K562 (cell line): ENCODE results near the gene TMC8. TPM values are rescaled to one million over a fixed set of nuclear protein-coding genes. Genes with fewer than 3 reads are reported as not detected.

Experiments
- polyA plus RNA-seq, 8 experiments: library from polyadenylated mRNA; depleted of rRNA in 4 of 8; stranded (reverse) in 5 of 8; unstranded in 3 of 8; fragments of >200 nt; fragmentation: Nextera tagmentation in 2 of 8; fragmentation: Illumina TruSeq in 1 of 8; extraction: Ambion mirVana in 2 of 8; extraction: Trizol in 1 of 8; gene quantifications; 2 replicates each; pipeline versions ENCODE4 v1.2.1 to v1.2.3, GENCODE V29; 2011 to 2014; ENCODE audit warnings: inconsistent platforms in 1 of 8, missing spikeins in 1 of 8
- total RNA-seq, 7 experiments: library from RNA; depleted of rRNA in 6 of 7; stranded (reverse); fragments of >200 nt in 6 of 7; fragmentation: Illumina TruSeq in 2 of 7; extraction: Trizol in 2 of 7; gene quantifications; 2 replicates each; pipeline versions ENCODE4 v1.2.1 to v1.2.3, GENCODE V29; 2011 to 2021; ENCODE audit warnings: low replicate concordance in 1 of 7

TMC8 gene
- total and polyA plus RNA-seq, 9 of the 15 experiments (the other 6 are each of a cell fraction or from before 2014, with no cell fraction given): 0.13 to 10.9 (median 2.8) TPM

Other genes with a start within 250 kb of the TMC8 start
Only the 7 nearest of the 10 such genes appear.
- gene TMC6, start 2.0 kb upstream of the TMC8 start, total RNA-seq (2014; rRNA removed): 183 and 200 TPM in 2 replicates
- gene TMC6, start 2.0 kb upstream of the TMC8 start, total RNA-seq (2014; rRNA removed; fragmentation: Illumina TruSeq; extraction: Trizol): 30.2 and 33.0 TPM in 2 replicates
- 64.8 and 66.9 TPM in 2 replicates for gene TMC6, start 2.0 kb upstream of the TMC8 start, total RNA-seq (2015; rRNA removed; fragmentation: Illumina TruSeq; extraction: Trizol)
- gene TMC6, start 2.0 kb upstream of the TMC8 start, total RNA-seq (2021): 304 and 351 TPM in 2 replicates
- 66.9 and 116 TPM in 2 replicates for gene TMC6, start 2.0 kb upstream of the TMC8 start, polyA plus RNA-seq (2011; rRNA removed)
- gene TMC6, start 2.0 kb upstream of the TMC8 start, polyA plus RNA-seq (2014; fragmentation: Illumina TruSeq; extraction: Trizol): 36.6 and 87.5 TPM in 2 replicates
- 1 to 10 TPM; 4.1 to 8.2 TPM for gene TMC6, start 2.0 kb upstream of the TMC8 start, polyA plus RNA-seq (2014; fragmentation: Nextera tagmentation; extraction: Ambion mirVana)
- 201 and 246 TPM in 2 replicates for gene TMC6, start 2.0 kb upstream of the TMC8 start, polyA plus RNA-seq (2014; rRNA removed)
- gene C17orf99, start 15.6 kb downstream of the TMC8 start, total RNA-seq (2014; rRNA removed): 16.8 and 17.3 TPM in 2 replicates
- 7.1 and 7.5 TPM in 2 replicates for gene C17orf99, start 15.6 kb downstream of the TMC8 start, total RNA-seq (2014; rRNA removed; fragmentation: Illumina TruSeq; extraction: Trizol)
- 4.0 and 5.8 TPM in 2 replicates for gene C17orf99, start 15.6 kb downstream of the TMC8 start, total RNA-seq (2015; rRNA removed; fragmentation: Illumina TruSeq; extraction: Trizol)
- 16.4 and 18.9 TPM in 2 replicates for gene C17orf99, start 15.6 kb downstream of the TMC8 start, total RNA-seq (2021)
- gene C17orf99, start 15.6 kb downstream of the TMC8 start, polyA plus RNA-seq (2011; rRNA removed): 15.9 and 16.2 TPM in 2 replicates
- gene C17orf99, start 15.6 kb downstream of the TMC8 start, polyA plus RNA-seq (2014; fragmentation: Illumina TruSeq; extraction: Trizol): 14.3 and 20.0 TPM in 2 replicates
- 1 to 10 TPM; 4.1 to 7.7 TPM for gene C17orf99, start 15.6 kb downstream of the TMC8 start, polyA plus RNA-seq (2014; fragmentation: Nextera tagmentation; extraction: Ambion mirVana)
- 16.4 and 19.9 TPM in 2 replicates for gene C17orf99, start 15.6 kb downstream of the TMC8 start, polyA plus RNA-seq (2014; rRNA removed)
- gene SYNGR2, start 37.8 kb downstream of the TMC8 start, total RNA-seq (2014; rRNA removed): 87.8 and 120 TPM in 2 replicates
- gene SYNGR2, start 37.8 kb downstream of the TMC8 start, total RNA-seq (2014; rRNA removed; fragmentation: Illumina TruSeq; extraction: Trizol): 29.7 and 44.9 TPM in 2 replicates
- gene SYNGR2, start 37.8 kb downstream of the TMC8 start, total RNA-seq (2015; rRNA removed; fragmentation: Illumina TruSeq; extraction: Trizol): 68.0 and 68.2 TPM in 2 replicates
- 173 and 185 TPM in 2 replicates for gene SYNGR2, start 37.8 kb downstream of the TMC8 start, total RNA-seq (2021)
- 159 and 208 TPM in 2 replicates for gene SYNGR2, start 37.8 kb downstream of the TMC8 start, polyA plus RNA-seq (2011; rRNA removed)
- gene SYNGR2, start 37.8 kb downstream of the TMC8 start, polyA plus RNA-seq (2014; fragmentation: Illumina TruSeq; extraction: Trizol): 167 and 172 TPM in 2 replicates
- 1 to 10 TPM; 1.4 to 7.6 TPM for gene SYNGR2, start 37.8 kb downstream of the TMC8 start, polyA plus RNA-seq (2014; fragmentation: Nextera tagmentation; extraction: Ambion mirVana)
- gene SYNGR2, start 37.8 kb downstream of the TMC8 start, polyA plus RNA-seq (2014; rRNA removed): 140 and 156 TPM in 2 replicates
- 195 and 231 TPM in 2 replicates for gene TK1, start 56.3 kb downstream of the TMC8 start, total RNA-seq (2014; rRNA removed)
- gene TK1, start 56.3 kb downstream of the TMC8 start, total RNA-seq (2014; rRNA removed; fragmentation: Illumina TruSeq; extraction: Trizol): 45.0 and 59.5 TPM in 2 replicates
- gene TK1, start 56.3 kb downstream of the TMC8 start, total RNA-seq (2015; rRNA removed; fragmentation: Illumina TruSeq; extraction: Trizol): 97.7 and 98.0 TPM in 2 replicates
- 198 TPM in 2 replicates for gene TK1, start 56.3 kb downstream of the TMC8 start, total RNA-seq (2021)
- 123 and 130 TPM in 2 replicates for gene TK1, start 56.3 kb downstream of the TMC8 start, polyA plus RNA-seq (2011; rRNA removed)
- 103 and 216 TPM in 2 replicates for gene TK1, start 56.3 kb downstream of the TMC8 start, polyA plus RNA-seq (2014; fragmentation: Illumina TruSeq; extraction: Trizol)
- 10 to 100 TPM in 1 of 2 experiments, 1 to 10 TPM in 1; 8.4 to 29.9 TPM for gene TK1, start 56.3 kb downstream of the TMC8 start, polyA plus RNA-seq (2014; fragmentation: Nextera tagmentation; extraction: Ambion mirVana)
- gene TK1, start 56.3 kb downstream of the TMC8 start, polyA plus RNA-seq (2014; rRNA removed): 192 and 280 TPM in 2 replicates
- 68.1 and 101 TPM in 2 replicates for gene AFMID, start 56.6 kb downstream of the TMC8 start, total RNA-seq (2014; rRNA removed)
- gene AFMID, start 56.6 kb downstream of the TMC8 start, total RNA-seq (2014; rRNA removed; fragmentation: Illumina TruSeq; extraction: Trizol): 63.4 and 70.4 TPM in 2 replicates
- 61.8 and 62.1 TPM in 2 replicates for gene AFMID, start 56.6 kb downstream of the TMC8 start, total RNA-seq (2015; rRNA removed; fragmentation: Illumina TruSeq; extraction: Trizol)
- gene AFMID, start 56.6 kb downstream of the TMC8 start, total RNA-seq (2021): 67.3 and 74.0 TPM in 2 replicates
- 73.8 and 74.4 TPM in 2 replicates for gene AFMID, start 56.6 kb downstream of the TMC8 start, polyA plus RNA-seq (2011; rRNA removed)
- gene AFMID, start 56.6 kb downstream of the TMC8 start, polyA plus RNA-seq (2014; fragmentation: Illumina TruSeq; extraction: Trizol): 119 and 133 TPM in 2 replicates
- gene AFMID, start 56.6 kb downstream of the TMC8 start, polyA plus RNA-seq (2014; fragmentation: Nextera tagmentation; extraction: Ambion mirVana): 100 to 1,000 TPM in 1 of 2 experiments, 10 to 100 TPM in 1; 80.3 to 188 TPM
- 95.7 and 110 TPM in 2 replicates for gene AFMID, start 56.6 kb downstream of the TMC8 start, polyA plus RNA-seq (2014; rRNA removed)
- gene BIRC5, start 83.5 kb downstream of the TMC8 start, total RNA-seq (2014; rRNA removed): 114 and 140 TPM in 2 replicates
- 79.1 and 79.9 TPM in 2 replicates for gene BIRC5, start 83.5 kb downstream of the TMC8 start, total RNA-seq (2014; rRNA removed; fragmentation: Illumina TruSeq; extraction: Trizol)
- 101 and 106 TPM in 2 replicates for gene BIRC5, start 83.5 kb downstream of the TMC8 start, total RNA-seq (2015; rRNA removed; fragmentation: Illumina TruSeq; extraction: Trizol)
- 101 and 104 TPM in 2 replicates for gene BIRC5, start 83.5 kb downstream of the TMC8 start, total RNA-seq (2021)
- gene BIRC5, start 83.5 kb downstream of the TMC8 start, polyA plus RNA-seq (2011; rRNA removed): 61.4 and 64.4 TPM in 2 replicates
- 74.6 and 88.8 TPM in 2 replicates for gene BIRC5, start 83.5 kb downstream of the TMC8 start, polyA plus RNA-seq (2014; fragmentation: Illumina TruSeq; extraction: Trizol)
- gene BIRC5, start 83.5 kb downstream of the TMC8 start, polyA plus RNA-seq (2014; fragmentation: Nextera tagmentation; extraction: Ambion mirVana): 100 to 1,000 TPM in 1 of 2 experiments, 10 to 100 TPM in 1; 98.2 to 107 TPM
- 127 and 155 TPM in 2 replicates for gene BIRC5, start 83.5 kb downstream of the TMC8 start, polyA plus RNA-seq (2014; rRNA removed)
- not detected in 2 replicates for gene TMEM235, start 100.9 kb downstream of the TMC8 start, total RNA-seq (2014; rRNA removed)
- gene TMEM235, start 100.9 kb downstream of the TMC8 start, total RNA-seq (2014; rRNA removed; fragmentation: Illumina TruSeq; extraction: Trizol): not detected in 2 replicates
- not detected in 2 replicates for gene TMEM235, start 100.9 kb downstream of the TMC8 start, total RNA-seq (2015; rRNA removed; fragmentation: Illumina TruSeq; extraction: Trizol)
- gene TMEM235, start 100.9 kb downstream of the TMC8 start, total RNA-seq (2021): not detected in 2 replicates
- not detected in 2 replicates for gene TMEM235, start 100.9 kb downstream of the TMC8 start, polyA plus RNA-seq (2011; rRNA removed)
- gene TMEM235, start 100.9 kb downstream of the TMC8 start, polyA plus RNA-seq (2014; fragmentation: Illumina TruSeq; extraction: Trizol): not detected in 2 replicates
- gene TMEM235, start 100.9 kb downstream of the TMC8 start, polyA plus RNA-seq (2014; fragmentation: Nextera tagmentation; extraction: Ambion mirVana): not detected
- gene TMEM235, start 100.9 kb downstream of the TMC8 start, polyA plus RNA-seq (2014; rRNA removed): not detected in 2 replicates